ENCODE measurements around the gene RNF212.

RNF212 gene

DNA sequence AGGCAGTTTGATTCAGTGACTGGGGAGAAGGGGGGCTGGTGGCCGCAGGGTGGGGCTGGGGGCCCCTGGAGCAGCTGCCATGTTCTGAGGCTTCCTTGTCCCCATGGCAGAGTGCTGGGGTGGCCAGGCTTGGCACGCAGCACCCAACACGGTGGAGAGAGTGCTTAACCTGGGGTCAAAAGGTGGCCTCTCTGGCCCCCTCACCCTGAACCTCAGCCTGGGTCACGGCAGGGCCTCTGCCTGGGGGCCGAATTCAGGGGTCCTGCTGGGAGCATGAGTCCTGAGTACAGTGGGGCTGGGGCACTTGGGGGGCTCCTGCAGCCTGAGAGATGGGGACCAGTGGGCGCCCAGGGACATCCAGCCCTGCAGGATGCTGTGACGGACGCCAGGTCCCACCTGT is 82.0 kb downstream of the RNF212 start:
- no peak overlapping the region for H3K4me3 ChIP-seq (replicated peaks; ENCODE audit: low read depth, low read length)
- no peak for DNase-seq (ENCODE audit: extremely low read depth, low read depth)
- TF ChIP-seq, protein P1, sequence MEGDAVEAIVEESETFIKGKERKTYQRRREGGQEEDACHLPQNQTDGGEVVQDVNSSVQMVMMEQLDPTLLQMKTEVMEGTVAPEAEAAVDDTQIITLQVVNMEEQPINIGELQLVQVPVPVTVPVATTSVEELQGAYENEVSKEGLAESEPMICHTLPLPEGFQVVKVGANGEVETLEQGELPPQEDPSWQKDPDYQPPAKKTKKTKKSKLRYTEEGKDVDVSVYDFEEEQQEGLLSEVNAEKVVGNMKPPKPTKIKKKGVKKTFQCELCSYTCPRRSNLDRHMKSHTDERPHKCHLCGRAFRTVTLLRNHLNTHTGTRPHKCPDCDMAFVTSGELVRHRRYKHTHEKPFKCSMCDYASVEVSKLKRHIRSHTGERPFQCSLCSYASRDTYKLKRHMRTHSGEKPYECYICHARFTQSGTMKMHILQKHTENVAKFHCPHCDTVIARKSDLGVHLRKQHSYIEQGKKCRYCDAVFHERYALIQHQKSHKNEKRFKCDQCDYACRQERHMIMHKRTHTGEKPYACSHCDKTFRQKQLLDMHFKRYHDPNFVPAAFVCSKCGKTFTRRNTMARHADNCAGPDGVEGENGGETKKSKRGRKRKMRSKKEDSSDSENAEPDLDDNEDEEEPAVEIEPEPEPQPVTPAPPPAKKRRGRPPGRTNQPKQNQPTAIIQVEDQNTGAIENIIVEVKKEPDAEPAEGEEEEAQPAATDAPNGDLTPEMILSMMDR (IDR thresholded peaks at IDR 0.05; ENCODE audit: low read depth, low read length, missing control alignments): no peak

DNA sequence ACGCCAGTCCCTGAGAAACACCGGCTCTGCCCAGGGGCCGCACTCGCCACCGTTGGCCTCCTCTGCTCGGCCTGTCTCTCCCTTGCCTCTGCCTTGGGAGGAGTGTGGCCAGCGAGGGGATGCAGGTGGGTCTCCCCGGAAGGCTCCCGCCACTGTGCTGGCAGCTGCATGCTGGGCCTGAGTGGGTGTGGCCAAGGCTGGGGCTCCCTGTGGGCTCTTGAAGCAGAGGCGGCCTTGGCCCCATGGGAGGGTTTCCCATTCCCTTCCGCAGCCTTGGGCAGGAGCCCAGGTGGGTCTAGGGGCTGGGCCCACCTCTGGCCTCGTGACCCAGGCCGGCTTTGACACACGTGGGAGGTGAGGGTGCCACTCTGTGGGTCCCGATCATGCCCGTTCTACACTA is 82.8 kb downstream of the RNF212 start:
- no peak for DNase-seq (ENCODE audit: extremely low read depth, low read depth)
- TF ChIP-seq, protein P1 (IDR thresholded peaks at IDR 0.05; ENCODE audit: low read depth, low read length, missing control alignments): no peak
- H3K4me3 ChIP-seq (replicated peaks; ENCODE audit: low read depth, low read length): no peak overlapping the region

DNA sequence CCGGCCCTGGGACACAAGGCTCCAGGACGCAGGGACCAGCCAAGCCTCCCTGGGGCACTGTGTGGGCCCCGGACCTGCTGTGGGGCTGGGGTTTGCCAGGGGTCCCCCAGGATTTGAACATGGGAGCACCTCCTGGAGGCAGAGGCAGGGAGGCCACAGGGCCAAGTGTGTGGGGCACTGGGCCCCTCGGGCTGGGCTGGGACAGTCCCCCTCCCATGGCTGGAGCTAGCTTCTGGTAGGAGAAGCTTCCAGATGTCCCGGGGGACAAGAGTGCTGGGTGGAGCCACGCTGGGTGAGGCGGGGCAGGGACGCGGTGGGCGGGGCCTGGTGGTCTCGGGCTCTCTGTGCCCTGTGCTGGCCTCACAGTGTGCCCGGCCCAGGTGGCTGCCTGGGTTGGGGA is 83.3 kb downstream of the RNF212 start:
- TF ChIP-seq, protein P1 (IDR thresholded peaks at IDR 0.05; ENCODE audit: low read depth, low read length, missing control alignments): no peak
- H3K4me3 ChIP-seq (replicated peaks; ENCODE audit: low read depth, low read length): no peak overlapping the region
- no peak for DNase-seq (ENCODE audit: extremely low read depth, low read depth)

DNA sequence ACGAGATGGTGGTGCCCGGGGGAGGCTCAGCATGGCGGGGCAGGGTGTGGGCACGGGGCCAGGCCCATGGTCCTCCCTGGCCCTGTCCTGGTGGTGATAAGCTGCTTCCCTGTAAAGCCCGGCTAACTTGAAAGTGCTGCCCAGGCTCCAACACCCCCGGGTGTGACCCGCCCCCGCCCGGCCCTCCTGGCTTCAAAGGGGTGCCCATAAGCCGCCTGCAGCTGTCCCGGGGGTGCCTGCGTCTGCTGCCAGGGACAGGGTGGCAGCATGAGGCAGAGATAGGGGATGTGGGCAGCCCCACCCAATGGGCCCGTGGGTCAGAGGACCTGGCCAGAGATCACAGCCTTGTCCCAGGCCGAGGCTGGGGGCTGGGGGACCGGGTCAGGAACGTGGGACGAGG is 83.8 kb downstream of the RNF212 start:
- no peak overlapping the region for H3K4me3 ChIP-seq (replicated peaks; ENCODE audit: low read depth, low read length)
- TF ChIP-seq, protein P1 (IDR thresholded peaks at IDR 0.05; ENCODE audit: low read depth, low read length, missing control alignments): no peak
- DNase-seq (ENCODE audit: extremely low read depth, low read depth): no peak

DNA sequence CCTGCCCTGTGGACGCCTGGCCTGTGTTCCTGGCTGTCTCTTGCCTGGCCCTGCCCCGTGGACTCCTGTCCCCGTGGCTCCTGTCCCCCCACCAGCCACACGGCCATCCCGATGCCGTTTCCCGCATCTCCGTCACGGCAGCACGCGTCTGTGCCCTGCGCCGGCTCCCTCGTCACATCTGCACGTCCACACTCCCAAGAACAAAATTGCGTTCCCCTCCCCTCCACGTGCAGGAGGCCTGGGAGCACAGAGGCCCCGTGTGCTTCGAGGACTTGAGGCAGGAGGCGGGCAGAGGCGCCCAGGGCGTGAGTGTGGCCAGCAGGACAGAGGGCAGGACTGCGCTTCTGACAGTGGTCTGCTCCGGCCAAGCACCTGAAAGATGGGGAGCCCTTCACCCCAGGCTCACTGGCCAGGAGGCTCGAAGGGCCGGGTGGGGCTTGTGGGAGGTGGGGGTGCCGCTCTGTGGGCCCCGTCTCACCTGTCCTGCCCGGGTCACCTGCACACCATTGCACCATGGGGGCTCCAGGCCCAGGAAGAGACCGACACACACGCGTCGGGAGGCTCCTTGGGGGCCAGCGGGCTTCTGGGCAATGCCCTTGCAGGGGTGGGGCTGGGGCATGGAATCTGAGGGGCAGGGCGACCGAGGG is 84.7 kb downstream of the RNF212 start:
- H3K4me3 ChIP-seq (replicated peaks; ENCODE audit: low read depth, low read length): no peak overlapping the region
- TF ChIP-seq, protein P1 (IDR thresholded peaks at IDR 0.05; ENCODE audit: low read depth, low read length, missing control alignments): no peak
- DNase-seq (ENCODE audit: extremely low read depth, low read depth): no peak

DNA sequence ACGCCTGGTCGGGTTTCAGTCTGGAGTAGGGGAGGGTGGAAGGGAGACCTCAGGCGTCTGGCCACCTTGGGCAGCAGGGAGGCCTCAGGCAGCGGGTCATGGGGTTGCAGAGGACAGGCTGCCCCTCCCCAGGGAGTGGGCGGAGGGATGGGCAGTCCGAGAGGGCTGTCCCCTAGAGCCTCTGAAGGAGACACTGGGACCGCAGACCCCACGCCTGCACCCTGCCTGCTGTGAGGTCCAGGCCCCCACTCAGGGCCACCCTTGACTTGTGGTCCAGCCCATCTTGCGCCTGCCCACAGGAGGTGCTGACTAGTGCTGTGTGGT is 85.5 kb downstream of the RNF212 start:
- no peak overlapping the region for H3K4me3 ChIP-seq (replicated peaks; ENCODE audit: low read depth, low read length)
- TF ChIP-seq, protein P1 (IDR thresholded peaks at IDR 0.05; ENCODE audit: low read depth, low read length, missing control alignments): no peak
- no peak for DNase-seq (ENCODE audit: extremely low read depth, low read depth)

All from HFF-Myc (cell line).